B cell (primary cell): ENCODE data around the gene MECR. TPM values are rescaled to one million over a fixed set of nuclear protein-coding genes. Genes with fewer than 3 reads are reported as not detected.
A peak's percentile ranks its signal among the peaks of the same experiment; 100 is the strongest.

Experiments
- ATAC-seq: fragments of 200-7000 bp; cut with Tn5 transposase; one replicate; pipeline ENCODE4 v1.10.0; 2021; ENCODE audit warnings: low read depth, mild to moderate bottlenecking, moderate number of reproducible peaks, moderate library complexity
- CTCF ChIA-PET: fragments of 350-600 bp; sonication (Branson Sonifier 250); formaldehyde crosslinking; loops from one replicate; lab custom pipeline; 2021; ENCODE audit warnings: antibody characterized with exemption, inconsistent platforms; lab: Charles Lee
- POLR2A ChIA-PET: fragments of 350-600 bp; sonication (Branson Sonifier 250); formaldehyde crosslinking; loops from one replicate; lab custom pipeline; 2021; ENCODE audit warnings: antibody characterized with exemption; lab: Charles Lee
- DNase-seq: peaks from one replicate; pipeline ENCODE4 v3.0.0; 2013
- H2AFZ ChIP-seq: 2 replicates; pipeline ENCODE4 v1.6.1; 2012; ENCODE audit warnings: mild to moderate bottlenecking, low read depth, low read length; ENCODE audit not compliant: insufficient read depth, poor library complexity, severe bottlenecking
- H3K27ac ChIP-seq, 2 donors: 1 replicate in 1 of 2; 2 replicates in 1 of 2; pipeline ENCODE4 v1.5.1; 2012 to 2013; ENCODE audit warnings: low read length in 2 of 2, mild to moderate bottlenecking in 2 of 2, moderate library complexity in 1 of 2
- H3K27me3 ChIP-seq, 4 experiments: fragments of 200-600 bp in 1 of 4; sonication (generic) in 1 of 4; replicated peaks in 1 of 4; 1 replicate in 2 of 4; 2 replicates in 2 of 4; pipeline versions ENCODE4 v1.6.1 to v1.7.0; 2013 to 2016; ENCODE audit warnings: low read length in 3 of 4, mild to moderate bottlenecking in 2 of 4, mixed read lengths in 1 of 4, moderate library complexity in 1 of 4; ENCODE audit not compliant: insufficient read depth in 4 of 4, control insufficient read depth in 3 of 4; ENCODE audit errors: control extremely low read depth in 1 of 4
- H3K36me3 ChIP-seq, 2 experiments: replicated peaks in 1 of 2; 1 replicate in 1 of 2; 2 replicates in 1 of 2; pipeline versions ENCODE4 v1.6.1 to v1.7.1; 2013; ENCODE audit warnings: low read length in 1 of 2; ENCODE audit not compliant: insufficient read depth in 2 of 2, control insufficient read depth in 1 of 2; ENCODE audit errors: control extremely low read depth in 1 of 2, extremely low read depth in 1 of 2
- H3K4me1 ChIP-seq, 2 donors: fragments of 200-600 bp in 1 of 2; sonication (generic) in 1 of 2; 1 replicate in 1 of 2; 2 replicates in 1 of 2; pipeline versions ENCODE4 v1.5.1 to v1.6.1; 2013 to 2017; ENCODE audit warnings: low read length in 2 of 2; ENCODE audit not compliant: control insufficient read depth in 2 of 2, insufficient read depth in 2 of 2
- H3K4me2 ChIP-seq: replicated peaks from 2 replicates; pipeline ENCODE3; 2012; ENCODE audit warnings: mild to moderate bottlenecking, low read depth, low read length; ENCODE audit not compliant: poor library complexity, severe bottlenecking
- H3K4me3 ChIP-seq, 5 experiments: fragments of 200-600 bp in 1 of 5; sonication (generic) in 1 of 5; 1 replicate in 3 of 5; 2 replicates in 2 of 5; pipeline versions ENCODE4 v1.5.1 to v1.7.0; 2011 to 2016; ENCODE audit warnings: low read length in 4 of 5, mild to moderate bottlenecking in 4 of 5, low read depth in 2 of 5, control low read depth in 1 of 5, moderate library complexity in 1 of 5; ENCODE audit not compliant: insufficient read depth in 1 of 5; ENCODE audit errors: control extremely low read depth in 1 of 5, extremely low read depth in 1 of 5
- H3K79me2 ChIP-seq: fragments of 200-600 bp; sonication (generic); one replicate; pipeline ENCODE4 v1.6.0; 2016; ENCODE audit warnings: low read length; ENCODE audit not compliant: control insufficient read depth, insufficient read depth
- H3K9ac ChIP-seq: fragments of 200-600 bp; sonication (generic); 2 replicates; pipeline ENCODE4 v1.6.1; 2017; ENCODE audit warnings: mild to moderate bottlenecking, low read length, moderate library complexity
- H3K9me3 ChIP-seq, 3 donors: one replicate each; pipeline versions ENCODE4 v1.6.1 to v1.7.1; 2013; ENCODE audit warnings: low read length in 2 of 3; ENCODE audit not compliant: control insufficient read depth in 2 of 3, insufficient read depth in 1 of 3; ENCODE audit errors: control extremely low read depth in 1 of 3
- H4K20me1 ChIP-seq: 2 replicates; pipeline ENCODE4 v1.6.0; 2012; ENCODE audit warnings: mild to moderate bottlenecking, low read length; ENCODE audit not compliant: insufficient read depth, control insufficient read depth, poor library complexity, severe bottlenecking
- H3K27ac Mint-ChIP-seq: one replicate; pipeline ENCODE4 v1.8.0; 2021; ENCODE audit warnings: mixed read lengths
- H3K27me3 Mint-ChIP-seq: one replicate; pipeline ENCODE4 v1.8.0; 2021; ENCODE audit warnings: mixed read lengths
- H3K4me1 Mint-ChIP-seq: one replicate; pipeline ENCODE4 v1.8.0; 2021; ENCODE audit warnings: mixed read lengths
- H3K4me3 Mint-ChIP-seq: one replicate; pipeline ENCODE4 v1.8.0; 2021; ENCODE audit warnings: mixed read lengths
- H3K9me3 Mint-ChIP-seq: one replicate; pipeline ENCODE4 v1.8.0; 2022; ENCODE audit warnings: mixed read lengths; ENCODE audit not compliant: insufficient read depth
- CTCF ChIP-seq: fragments of 200-600 bp; IDR thresholded peaks from one replicate; pipeline ENCODE4 v1.8.0; 2022; ENCODE audit warnings: antibody characterized with exemption, mild to moderate bottlenecking
- EZH2 ChIP-seq: IDR thresholded peaks from 2 replicates; pipeline ENCODE4 v1.6.1; 2012; ENCODE audit warnings: borderline replicate concordance, low read depth, mild to moderate bottlenecking, moderate library complexity, low read length; ENCODE audit not compliant: insufficient read depth, poor library complexity, severe bottlenecking
- WGBS: methylation state at CpG from one replicate; pipeline ENCODE4 v1.1.5; 2013; ENCODE audit warnings: missing lambda C conversion rate; ENCODE audit not compliant: insufficient coverage; 5-methylcytosine and 5-hydroxymethylcytosine counted together
- intact Hi-C: fragments of 100-400 bp; cut with micrococcal nuclease; formaldehyde crosslinking; loops from one replicate; pipeline ENCODE4 v1.10.0; 2022
- polyA plus RNA-seq: library from polyadenylated mRNA; depleted of rRNA; stranded (reverse); fragments of >200 nt; gene quantifications from 2 replicates; pipeline ENCODE4 v1.2.3, GENCODE V29; 2012
- total RNA-seq, 2 donors: library from RNA; stranded (reverse); fragments of 120-200 nt in 1 of 2; gene quantifications; 1 replicate in 1 of 2; 2 replicates in 1 of 2; pipeline versions ENCODE4 v1.2.3 to v1.2.4, GENCODE V29; 2013 to 2022

Gene MECR
- total and polyA plus RNA-seq, 2 donors (not counting 1 experiment from before 2014, with no cell fraction given): 15.9 to 16.2 TPM

DNA sequence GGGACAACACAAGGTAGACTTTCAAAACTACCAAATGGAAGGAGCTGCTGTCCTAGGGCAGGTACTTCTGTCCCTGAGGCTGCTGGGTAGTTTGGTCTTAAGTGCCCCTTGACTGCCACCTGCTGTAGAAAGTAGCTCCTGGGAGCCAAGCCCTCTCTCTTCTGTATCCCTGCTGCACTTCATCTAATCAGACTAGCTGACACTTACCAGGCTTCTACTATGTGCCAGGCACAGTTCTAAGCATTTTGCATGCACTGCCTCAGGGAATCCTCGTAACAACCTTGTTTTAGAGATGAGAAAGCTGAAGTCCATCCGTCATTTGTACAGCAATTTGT lies 33.2 kb downstream of the MECR start:
- Histone ChIP-seq H3K79me2 (no peaks in the 10 kb centered on the region), H2AFZ (no peak overlapping the region), H3K9ac (no peak overlapping the region), H3K9me3 (no peaks in the 10 kb centered on the region), H3K4me3 (no peak overlapping the region), H3K4me1 (peaks cover 0 to under 1% of the 10 kb centered on the region in 2 donors), H3K27me3 (no peaks in the 10 kb centered on the region), H3K27ac (no peak overlapping the region), H4K20me1 (peaks cover 3% of the 10 kb centered on the region), H3K4me2 (no peak overlapping the region), H3K36me3 (peaks cover 0 to 11% of the 10 kb centered on the region in 2 experiments)
- DNase-seq: peak; percentile 42
- ChIA-PET POLR2A (interaction anchor here (1.0 kb wide), 1 partner anchor 16 kb away, joined by 3 read pairs; the partner anchor contains the start of gene SRSF4), CTCF (interaction anchor here (0.6 to 2.9 kb wide), 11 partner anchors 9 to 413 kb away, joined by 3 to 17 read pairs (median 6); partner anchors contain the start of gene SRSF4)
- peak; percentile 28 for TF ChIP-seq CTCF
- no peak for TF ChIP-seq EZH2
- intact Hi-C loops: no loop called here
- Mint-ChIP-seq H3K4me3 (no peak overlapping the region), H3K27ac (no peak overlapping the region), H3K27me3 (no peaks in the 10 kb centered on the region), H3K4me1 (no peaks in the 10 kb centered on the region), H3K9me3 (no peaks in the 10 kb centered on the region)
- peak; percentile 73 for ATAC-seq
- 100% methylated on average over 2 of the region's 2 CpGs for WGBS

DNA sequence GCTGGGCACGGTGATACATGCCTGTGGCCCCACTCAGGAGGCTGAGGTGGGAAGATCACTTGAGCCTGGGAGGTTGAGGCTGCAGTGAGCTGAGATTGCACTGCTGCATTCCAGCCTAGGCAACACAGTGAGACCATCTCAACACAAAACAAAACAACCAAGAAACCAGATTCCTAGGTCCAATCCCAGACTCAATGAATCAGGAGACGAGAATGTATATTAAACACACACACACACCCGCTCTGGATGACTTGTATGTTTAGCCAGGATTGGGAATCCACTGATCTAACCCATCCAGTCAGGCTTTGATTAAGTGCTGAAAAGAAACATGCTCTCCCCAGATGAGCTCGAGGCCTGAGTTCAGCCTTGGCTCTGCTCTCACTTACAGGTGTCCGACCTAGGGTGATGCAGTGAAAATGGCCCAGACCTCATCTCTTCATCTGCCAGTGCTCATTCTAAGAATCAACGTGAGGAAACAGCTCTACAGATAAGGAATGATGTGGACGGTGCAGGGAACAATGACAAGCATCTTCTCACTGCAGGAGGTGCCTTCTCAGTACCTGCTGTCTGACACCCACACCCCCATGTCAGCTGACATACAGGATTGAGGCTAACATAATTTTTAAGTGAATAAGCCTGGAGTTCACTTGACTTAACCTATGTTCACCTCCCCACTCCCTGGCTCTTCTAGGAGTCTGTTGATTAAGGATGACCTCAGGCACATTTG lies 33.7 kb downstream of the MECR start:
- Mint-ChIP-seq H3K27ac (no peak overlapping the region), H3K4me1 (no peaks in the 10 kb centered on the region), H3K9me3 (no peaks in the 10 kb centered on the region), H3K4me3 (no peak overlapping the region), H3K27me3 (no peaks in the 10 kb centered on the region)
- H3K9ac ChIP-seq: no peak overlapping the region
- intact Hi-C loops: no loop called here
- no peaks in the 10 kb centered on the region for H4K20me1 ChIP-seq
- no peaks in the 10 kb centered on the region for H3K79me2 ChIP-seq
- ChIA-PET CTCF (interaction anchor here (0.9 to 2.9 kb wide), 11 partner anchors 10 to 412 kb away, joined by 3 to 17 read pairs (median 6); partner anchors contain the start of gene SRSF4), POLR2A (interaction anchor here (1.0 kb wide), 1 partner anchor 16 kb away, joined by 3 read pairs; the partner anchor contains the start of gene SRSF4)
- no peak for ATAC-seq
- H3K27ac ChIP-seq: no peak overlapping the region
- WGBS: 87% methylated on average over 5 of the region's 7 CpGs
- no peak overlapping the region for H3K4me3 ChIP-seq
- H3K4me2 ChIP-seq: no peak overlapping the region
- no peaks in the 10 kb centered on the region for H3K4me1 ChIP-seq
- no peak overlapping the region for H2AFZ ChIP-seq
- H3K9me3 ChIP-seq: no peaks in the 10 kb centered on the region
- peaks cover 0 to 8% of the 10 kb centered on the region in 2 experiments for H3K36me3 ChIP-seq
- no peak for DNase-seq
- no peak for TF ChIP-seq EZH2
- TF ChIP-seq CTCF: no peak
- no peaks in the 10 kb centered on the region for H3K27me3 ChIP-seq
